Activated CD4-positive, alpha-beta T cell treated with anti-CD3 and anti-CD28 coated beads for 48 hours (primary cell): ENCODE measurements around the gene MPZL3.

Experiments used
- DNase-seq: peaks from one replicate; pipeline ENCODE4 v3.0.0-alpha.2; 2020

MPZL3 gene

DNA sequence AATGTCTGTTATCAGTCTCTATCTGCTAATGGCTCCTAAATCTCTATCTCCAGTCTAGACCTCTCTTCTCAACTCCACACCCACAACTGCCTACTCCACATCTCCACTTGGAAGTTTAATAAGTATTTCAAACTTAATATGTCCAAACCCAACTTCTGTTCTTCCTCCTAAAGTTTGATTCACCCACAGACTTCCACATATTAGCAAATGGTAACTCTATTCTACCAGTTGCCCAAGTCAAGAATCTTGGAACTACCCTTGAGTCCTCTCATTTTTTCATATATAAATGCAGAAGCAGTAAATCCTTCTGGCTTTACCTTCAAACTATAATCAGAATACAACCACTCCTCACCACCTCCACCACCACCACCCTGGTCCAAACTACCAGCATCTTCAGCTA is 20.7 kb downstream of the MPZL3 start:
- no peak for DNase-seq

DNA sequence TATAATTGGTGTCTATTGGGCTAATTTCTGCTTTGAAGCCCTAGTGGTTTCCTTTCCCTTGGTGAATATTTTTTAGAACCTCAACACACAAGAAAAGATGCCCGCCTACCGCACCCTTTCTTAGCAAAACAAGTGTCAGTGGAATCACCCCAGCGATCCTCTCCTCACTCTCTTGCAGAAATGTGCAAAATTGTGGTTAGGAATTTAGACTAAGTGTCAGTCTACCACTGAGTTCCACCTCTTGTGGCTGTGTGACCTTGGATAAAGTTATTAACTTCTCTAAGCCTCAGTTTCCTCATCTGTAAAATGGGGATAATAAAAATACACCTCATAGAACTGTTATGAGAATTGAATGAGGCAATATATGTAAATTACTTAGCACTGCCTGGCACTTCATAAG is 22.1 kb downstream of the MPZL3 start:
- DNase-seq: no peak

DNA sequence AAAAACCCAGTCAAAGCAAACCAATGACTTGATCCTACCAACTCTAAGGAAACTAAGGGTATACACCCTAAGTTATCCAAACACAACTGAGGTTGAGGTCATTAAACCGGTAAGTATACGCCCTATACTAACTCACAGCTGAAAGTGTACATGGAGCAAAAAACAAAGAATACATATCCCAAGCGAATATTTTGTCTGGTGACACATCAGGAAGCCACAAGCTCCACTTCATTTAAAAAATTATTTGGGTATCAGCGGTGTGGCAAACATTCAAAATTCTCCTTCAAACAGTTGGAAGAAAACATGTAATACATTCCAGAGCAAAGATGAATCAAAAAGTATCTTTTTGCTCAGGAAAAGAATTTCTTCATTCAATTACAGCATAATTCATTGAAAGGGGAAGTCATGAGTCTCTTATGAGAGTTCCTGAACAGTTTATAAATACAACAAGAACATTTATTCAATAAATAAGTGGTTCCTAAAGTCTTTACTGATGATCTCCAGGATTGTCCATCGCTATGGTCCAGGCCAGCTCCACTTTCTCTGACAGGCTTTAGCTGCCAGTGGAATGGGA is 22.8 kb downstream of the MPZL3 start:
- no peak for DNase-seq

DNA sequence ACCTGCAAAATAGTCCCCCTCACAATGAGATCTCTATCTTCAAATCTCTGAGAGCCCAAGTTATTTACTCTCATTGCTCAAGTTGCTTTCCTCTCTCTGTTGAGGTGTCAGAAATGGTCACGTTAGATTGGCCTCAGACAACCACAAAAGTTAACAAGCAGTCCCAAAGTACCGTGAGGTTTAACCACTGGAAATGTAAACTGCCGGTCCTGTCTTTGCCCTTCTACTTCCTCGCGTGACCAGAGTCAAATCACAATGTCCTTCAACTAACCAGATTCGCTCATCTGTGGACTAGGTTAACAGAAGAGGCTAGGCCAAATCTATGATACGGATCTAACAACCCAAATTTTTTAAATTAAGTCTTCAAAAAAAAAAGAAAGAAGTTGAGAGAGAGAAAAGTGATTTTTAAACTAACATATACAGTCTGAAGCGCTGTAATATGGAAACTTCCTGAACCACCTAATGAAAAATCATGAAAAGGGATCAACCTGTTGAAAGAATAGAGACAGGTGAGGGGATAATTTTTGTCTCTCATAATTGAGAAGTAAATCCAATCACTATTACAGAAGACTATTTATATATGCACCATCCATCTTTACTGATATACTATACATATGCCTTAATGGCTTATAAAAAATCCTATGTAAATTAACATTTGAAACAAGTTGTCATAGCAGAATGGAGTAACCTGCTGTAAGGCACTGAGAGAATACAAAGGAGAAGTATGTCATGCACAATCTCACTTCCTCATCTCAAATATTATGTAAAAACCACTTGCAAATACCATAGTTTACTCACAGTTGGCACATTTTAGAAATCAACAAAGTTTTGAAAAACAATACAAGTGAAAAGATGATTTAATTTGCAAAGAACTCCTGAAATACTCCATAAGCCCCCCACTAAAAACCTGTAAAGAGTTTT is 24.0 kb downstream of the MPZL3 start:
- DNase-seq: no peak

DNA sequence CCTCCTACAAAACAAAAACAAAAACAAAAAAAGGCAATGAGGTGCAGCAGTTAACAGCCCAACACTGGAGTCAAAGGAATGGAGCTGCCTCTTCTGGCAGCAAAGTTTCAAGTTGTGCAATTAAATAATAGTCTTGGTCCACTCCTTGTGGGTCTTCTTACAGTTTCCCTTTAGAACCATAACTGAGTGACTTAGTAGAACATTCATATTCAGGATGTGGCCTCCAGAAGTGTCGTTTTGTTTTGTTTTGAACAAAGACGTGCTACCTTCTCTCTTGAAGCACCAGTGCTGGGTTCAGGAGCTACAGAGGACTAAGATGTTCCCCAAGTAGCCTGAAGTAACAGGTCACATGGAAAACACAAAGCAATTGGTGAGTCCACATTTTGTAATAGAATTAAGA is 25.4 kb downstream of the MPZL3 start:
- DNase-seq: no peak

DNA sequence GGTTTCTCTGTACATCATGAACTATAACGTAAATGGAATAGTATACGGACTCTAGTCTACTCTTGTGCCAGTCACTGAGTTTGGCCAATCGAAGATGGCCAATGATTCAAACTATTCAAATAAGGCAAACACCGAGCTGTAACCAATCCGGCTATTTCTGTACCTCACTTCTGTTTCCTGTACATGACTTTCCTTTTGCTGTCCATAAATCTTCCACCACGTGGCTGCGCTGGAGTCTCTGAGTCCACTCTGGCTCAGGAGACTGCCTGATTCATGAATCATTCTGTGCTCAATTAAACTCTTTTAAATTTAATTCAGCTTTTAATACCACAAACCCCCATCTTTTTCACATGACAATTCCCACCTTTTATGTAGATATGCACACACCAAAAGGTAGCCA is 25.9 kb downstream of the MPZL3 start:
- peak; percentile 41 for DNase-seq

DNA sequence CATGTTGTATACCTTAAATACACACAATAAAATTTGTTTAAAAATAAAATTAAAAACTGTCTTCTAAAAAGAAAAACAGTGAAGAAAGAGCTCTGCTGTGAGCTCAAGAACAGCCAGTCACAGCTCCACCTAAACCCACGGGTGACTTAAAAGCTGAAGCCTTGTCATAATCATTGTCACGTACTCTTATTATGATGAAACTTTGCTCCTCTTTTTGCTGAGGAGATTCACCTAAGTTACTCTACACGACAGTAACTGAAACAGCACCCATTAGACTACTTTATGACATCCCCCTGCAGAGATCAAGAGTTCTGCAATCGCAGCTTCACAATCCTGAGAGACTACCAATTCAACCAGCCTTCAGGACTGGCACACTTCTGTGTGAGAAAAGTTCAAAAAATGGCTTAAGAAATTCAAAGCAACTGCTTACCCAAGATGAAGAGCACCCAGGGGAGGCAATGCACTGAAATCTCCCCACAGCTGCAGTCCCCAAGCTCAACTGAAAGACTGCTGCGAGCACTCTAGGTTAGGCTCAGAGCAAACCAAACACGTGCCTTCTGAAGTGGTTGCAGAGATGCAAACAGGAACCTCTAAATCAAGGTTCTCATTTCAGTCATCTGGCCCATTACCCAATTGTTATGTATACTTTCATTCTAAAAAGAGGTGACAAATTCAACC is 27.5 kb downstream of the MPZL3 start, which contains the start of gene JAML:
TSS of gene JAML (minus strand) at position 501 of the 678 bp plus-strand sequence. CDS start 10,145 bp downstream, outside the sequence.
- peak; percentile 75 for DNase-seq

DNA sequence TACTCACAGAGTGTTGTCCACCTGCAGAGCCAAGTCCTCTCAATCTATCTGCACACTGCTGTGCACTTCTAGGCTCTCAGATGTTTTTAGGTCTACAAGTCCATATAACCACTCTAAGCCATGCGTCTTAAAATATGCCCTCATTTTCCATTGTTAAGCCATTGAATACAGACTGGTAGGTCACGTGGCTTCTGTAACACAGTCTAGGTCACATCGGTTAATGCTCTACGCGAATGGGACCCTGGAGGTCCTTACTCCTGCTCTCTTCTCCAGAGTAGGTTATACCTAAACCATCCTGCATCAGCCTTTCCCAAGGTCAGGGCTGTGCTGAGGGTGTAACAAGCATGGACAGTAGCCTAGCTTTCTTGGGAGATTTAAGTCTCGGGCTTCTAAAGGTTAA is 28.2 kb downstream of the MPZL3 start:
- DNase-seq: peak; percentile 42

DNA sequence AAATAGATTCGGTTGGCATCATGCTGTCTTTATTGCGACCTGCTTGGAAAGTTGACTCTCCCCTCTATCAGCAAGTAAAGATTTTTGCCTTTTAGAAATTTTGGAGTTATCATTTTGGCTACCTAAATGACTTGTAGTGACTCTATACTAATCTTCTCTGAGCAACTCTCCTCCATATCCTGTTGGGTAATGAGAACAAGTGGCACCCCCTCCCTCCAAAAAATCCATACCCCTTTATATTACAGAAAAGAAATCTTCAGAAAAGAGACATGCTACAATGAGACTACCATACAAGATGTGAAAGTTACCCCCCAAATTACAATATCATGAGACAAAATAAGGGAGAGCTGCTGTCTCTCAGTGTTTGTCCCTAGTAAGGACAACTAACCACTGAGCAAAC is 28.6 kb downstream of the MPZL3 start:
- DNase-seq: no peak

DNA sequence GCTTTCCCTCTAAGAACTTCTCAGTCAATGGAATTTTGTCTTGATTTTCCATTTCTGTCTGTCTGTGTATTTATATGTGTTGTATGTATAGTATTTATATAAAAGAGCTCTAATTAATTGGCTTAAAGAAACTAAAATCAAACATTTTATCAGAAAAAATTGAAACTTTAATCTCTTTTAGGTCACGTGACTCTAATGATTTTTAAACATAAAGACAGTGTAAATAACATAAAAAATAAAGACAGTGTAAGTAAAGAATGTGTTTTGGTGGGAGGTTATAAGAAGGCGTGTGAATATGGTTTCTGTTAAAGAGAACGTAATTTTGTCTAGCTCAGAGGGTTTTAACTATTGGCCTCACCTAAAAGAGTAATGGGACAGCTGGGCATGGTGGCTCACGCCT is 29.7 kb downstream of the MPZL3 start:
- DNase-seq: no peak

DNA sequence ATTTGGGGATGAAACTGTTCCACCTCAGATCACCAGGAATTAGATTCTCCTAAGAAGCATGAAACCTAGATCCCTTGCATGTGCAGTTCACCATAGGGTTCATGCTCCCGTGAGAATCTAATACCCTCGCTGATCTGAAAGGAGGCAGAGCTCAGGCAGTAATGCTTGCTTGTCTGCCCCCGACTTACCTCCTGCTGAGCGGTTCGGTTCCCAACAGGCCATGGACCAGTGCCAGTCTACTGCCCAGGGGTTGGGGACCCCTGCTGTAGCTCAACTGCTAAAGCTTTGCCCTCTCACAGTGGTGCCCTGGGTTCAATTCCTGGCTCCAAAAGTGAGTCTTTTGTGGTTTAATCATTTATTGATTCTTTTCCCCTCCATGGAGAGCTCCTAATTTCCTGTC is 30.7 kb downstream of the MPZL3 start:
- no peak for DNase-seq

DNA sequence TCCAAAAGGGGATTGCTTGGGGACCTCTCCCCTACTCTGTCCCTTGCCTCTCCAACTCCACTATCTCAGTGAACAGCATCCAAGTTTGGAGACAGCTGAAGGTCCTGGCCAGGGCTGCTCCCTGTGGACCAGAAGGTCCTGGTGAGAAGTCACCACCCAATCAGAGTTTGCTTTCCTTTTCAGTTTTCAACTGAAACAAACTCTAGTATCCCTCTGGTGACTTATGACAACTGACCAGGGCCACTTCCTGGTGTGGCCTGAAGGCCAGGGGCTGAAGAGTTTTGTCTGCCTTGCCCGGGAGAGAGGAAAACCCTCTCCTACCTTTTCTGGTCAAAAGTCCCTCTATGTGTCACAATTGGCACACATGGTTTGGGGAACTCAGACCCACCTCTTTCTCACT is 32.4 kb downstream of the MPZL3 start:
- DNase-seq: no peak

DNA sequence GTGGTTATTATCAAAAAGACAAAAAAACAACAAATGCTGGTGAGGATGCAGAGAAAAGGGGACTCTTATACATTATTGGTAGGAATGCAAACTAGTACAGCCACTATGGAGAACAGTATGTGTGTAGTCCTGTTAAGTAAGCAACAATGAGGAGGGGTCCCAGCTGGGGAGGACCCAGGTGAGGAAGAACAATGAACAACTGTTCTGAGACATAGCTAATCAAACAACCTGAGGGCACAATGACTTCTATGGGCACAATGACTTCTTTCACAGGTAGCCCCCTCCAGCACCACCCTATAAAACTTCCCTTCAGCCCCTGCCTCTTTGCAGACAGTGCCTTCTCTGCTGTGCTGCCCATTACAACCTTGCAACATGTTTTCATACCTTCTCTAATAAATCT is 32.9 kb downstream of the MPZL3 start:
- DNase-seq: no peak

DNA sequence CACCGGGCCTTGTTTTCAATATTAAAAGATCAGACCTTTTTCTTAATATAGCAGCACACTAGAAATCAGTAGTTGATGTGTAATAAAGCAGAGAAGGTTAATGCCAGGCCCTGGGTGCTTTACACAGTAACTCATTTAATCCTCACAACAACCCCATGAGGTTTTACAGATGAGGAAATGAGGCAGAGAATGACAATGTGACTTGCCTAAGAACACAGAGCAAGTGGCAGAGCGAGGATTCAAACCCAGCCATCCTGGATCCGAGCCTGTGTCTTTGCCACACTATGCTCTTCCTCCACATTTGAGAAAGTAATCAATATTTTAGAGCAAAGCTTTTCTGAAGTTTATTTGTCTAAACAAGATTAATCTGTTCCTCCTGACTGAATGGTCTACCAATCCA is 34.6 kb downstream of the MPZL3 start:
- peak; percentile 55 for DNase-seq

DNA sequence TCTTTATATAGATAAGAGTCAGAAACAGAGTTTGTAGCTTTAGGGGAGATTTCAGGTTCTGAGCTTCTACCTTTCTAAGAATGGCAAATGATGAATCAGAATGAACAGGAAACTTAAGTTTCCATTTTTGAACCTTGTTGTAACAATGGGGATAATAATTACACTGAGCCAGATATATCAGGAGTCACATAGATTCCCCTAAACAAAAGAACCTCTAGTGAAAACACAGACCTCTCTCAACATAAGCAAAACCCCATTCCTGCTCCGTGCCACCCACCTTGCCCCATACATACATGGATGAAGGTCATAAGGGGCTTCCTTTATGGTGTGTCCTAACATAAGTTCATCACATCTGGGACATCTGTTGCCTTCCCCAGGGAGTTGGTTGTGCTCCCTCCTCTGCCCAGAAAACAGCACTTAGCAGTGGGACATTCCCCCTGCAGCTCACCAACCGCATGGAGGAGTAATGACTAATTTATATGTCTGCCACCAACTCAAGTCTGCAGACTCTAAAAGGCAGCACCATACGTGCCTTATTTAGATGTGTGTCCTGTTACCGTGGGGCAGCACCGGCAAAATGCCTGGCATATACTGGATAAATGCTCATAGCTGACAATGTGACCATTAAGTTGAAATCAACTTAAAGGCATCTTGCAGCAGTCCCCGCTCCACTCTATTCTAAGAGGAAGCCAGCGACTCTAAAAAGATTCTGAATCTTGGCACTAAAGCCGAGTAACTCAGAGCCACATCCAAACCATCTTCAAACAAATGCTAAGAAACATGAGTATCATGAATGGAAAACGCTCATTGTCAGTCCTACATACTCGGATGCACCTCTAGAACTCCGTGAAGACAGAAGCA is 35.3 kb downstream of the MPZL3 start:
- peak; percentile 68 for DNase-seq

DNA sequence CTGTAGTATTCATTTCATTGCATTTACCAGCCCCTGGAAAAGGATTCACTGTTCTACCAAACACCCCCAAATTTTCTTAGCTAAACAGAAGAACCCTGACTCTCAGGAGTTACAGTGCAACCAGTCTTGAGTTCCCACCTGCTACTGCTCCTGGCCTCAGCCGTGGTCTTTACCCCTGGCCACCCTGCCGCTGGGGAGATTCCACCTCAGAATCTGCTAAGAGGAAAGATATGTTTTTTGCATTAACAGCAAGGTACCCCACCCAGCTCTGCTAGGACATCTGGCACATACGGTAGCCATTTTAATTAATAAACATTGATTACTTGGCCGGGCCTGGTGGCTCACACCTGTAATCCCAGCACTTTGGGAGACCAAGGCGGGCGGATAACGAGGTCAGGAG is 36.4 kb downstream of the MPZL3 start:
- DNase-seq: no peak

DNA sequence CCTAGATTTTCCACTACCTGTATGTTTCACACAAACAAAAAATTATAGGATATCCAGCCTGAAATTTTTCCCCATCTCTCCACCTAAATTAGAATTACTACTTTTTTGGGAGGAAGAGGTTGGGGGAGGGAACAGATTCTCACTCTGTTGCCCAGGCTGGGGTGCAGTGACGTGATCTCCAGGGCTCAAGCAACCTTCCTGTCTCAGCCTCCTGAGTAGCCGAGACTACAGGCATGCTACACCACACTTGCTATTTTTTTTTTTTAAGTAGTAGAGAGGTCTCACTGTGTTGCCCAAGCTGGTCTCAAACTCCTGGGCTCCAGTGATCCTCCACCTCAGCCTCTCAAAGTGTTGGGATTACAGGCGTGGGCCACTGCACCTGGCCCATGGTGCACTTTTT is 36.9 kb downstream of the MPZL3 start:
- no peak for DNase-seq

DNA sequence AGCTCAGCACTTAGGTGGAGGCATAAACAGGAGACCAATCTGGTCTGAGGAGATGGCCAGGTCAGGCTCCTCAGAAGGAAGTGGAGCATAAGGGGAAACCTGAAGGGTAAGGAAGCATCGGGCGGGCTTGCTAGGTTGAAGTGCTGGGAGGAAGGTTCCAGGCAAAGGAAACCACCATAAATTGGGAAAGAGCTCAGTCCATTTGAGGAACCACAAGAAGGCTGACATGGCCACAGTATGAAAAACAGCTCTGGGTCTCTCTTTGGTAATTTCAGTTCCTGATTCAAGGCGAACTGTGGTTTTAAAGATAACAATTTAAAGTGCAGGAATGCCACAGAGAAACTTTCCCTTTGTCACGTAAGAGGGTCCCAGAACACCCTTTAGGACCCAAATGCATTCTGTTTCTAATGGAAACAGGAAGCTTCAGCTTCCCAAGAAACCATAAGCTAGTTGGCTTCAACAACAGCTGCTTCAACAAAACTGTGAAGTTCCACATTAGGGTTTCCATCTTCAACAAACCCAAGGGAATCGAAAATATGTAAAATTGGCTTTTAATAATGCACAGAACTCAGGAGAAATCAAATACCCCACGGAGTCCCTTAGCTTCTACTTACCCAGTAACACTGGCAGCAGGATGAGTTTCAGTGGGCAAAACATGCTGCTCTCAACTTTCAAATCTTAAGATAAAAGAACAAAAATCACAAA is 37.8 kb downstream of the MPZL3 start:
- DNase-seq: no peak

DNA sequence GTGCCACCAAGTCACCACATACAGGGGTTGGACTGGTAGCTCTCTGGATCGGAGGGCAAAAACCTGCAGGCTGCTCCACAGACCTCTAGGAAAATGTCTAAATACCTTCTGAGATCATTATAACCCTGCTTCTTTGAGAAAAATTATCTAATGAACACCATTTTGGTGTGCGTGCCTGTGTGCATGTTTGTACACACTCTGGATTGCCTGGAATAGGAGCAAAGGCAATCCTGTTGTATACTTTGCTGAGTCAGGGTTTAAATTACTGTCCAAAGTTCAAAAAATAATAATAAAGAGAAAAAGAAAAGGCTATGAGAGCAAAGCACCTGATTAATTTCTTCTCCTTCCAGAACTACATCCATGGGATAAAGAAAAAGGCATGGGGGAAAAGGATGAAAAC is 38.4 kb downstream of the MPZL3 start:
- DNase-seq: no peak

DNA sequence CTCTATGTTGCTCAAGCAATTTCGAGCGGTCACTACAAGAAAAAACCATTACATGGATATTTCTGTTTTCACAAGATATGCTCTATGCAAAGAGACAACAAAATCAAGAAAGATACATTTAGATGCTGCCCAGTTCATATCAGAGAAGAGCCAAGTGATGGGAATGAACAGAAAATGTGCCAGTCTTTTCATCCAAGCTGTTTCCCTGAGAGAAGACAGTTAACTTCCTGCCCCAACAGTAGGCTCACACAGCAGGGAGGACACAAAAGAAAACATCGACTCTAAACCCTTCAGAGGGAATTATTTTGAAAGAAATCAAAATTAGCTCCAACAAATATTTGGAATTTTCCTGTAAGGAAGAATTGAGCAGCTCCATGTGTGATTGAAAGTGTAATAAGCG is 39.0 kb downstream of the MPZL3 start:
- no peak for DNase-seq

DNA sequence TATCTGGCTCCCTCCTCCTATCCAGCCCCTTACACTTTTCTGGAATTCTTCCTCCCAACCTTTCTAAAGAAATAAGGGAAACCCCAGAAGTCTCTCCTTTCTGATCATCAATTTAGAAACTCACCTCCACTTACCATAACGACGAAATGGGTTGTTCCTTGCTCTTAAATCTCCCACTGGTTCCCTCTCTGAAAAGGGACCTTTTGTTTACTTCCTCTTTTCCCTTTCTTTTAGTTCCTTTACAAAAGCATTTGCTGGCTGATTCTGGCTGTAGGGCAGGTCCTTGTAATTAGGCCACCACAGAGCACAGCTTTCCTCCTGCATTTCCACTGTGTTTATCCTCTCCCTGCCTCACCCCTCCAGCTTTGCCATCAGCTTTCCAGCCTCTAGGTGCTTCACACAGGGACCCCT is 39.4 kb downstream of the MPZL3 start:
- no peak for DNase-seq

DNA sequence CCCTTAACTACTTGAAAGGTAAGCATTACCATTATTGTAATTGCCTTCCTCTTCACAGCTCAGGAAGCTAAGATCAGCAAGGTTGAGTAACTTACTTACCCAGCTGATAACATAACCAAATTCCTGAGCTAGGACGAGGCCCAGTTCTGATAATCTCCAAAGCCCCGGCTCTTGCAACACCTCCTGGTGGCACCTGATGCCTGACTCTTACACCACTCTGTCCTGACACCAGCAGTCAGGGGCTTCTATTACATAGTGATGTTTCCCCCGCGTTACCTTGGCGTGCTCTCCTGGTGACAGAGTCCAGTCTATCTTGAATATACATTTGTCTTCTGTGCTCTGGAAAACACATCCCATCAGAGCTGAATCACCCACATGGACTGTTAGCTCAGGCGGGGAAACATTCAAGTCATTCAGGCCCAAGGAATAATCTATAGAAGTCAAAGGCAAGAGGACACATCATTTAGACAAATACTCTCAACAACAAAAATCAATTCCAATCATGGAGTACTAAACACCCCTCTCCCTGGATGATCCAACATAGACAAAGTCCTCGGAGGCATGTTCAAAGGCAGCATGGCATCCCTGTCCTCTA is 39.9 kb downstream of the MPZL3 start:
- no peak for DNase-seq
